Measurements from ENCODE around the gene SORCS2.

DNA sequence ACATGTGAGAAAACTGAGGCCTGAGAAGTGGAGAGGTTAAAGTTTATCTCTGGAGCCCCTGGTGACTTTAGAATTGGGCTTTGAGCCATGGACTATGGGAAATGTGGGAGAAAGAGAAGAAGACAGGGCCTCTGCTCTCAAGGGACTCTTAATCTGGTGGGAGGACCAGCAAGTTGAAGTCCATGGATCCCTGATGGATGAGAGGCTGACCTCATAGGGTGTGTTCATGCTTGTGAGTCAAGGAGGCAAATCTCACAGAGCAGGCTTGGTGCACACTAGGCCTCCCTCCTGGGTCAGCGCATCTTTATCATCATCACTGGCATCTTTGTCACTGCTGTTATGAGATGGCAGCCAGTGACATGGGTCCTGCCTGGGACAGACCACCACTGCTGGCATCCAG is 535.4 kb downstream of the SORCS2 start:
- TF ChIP-seq, protein P1, sequence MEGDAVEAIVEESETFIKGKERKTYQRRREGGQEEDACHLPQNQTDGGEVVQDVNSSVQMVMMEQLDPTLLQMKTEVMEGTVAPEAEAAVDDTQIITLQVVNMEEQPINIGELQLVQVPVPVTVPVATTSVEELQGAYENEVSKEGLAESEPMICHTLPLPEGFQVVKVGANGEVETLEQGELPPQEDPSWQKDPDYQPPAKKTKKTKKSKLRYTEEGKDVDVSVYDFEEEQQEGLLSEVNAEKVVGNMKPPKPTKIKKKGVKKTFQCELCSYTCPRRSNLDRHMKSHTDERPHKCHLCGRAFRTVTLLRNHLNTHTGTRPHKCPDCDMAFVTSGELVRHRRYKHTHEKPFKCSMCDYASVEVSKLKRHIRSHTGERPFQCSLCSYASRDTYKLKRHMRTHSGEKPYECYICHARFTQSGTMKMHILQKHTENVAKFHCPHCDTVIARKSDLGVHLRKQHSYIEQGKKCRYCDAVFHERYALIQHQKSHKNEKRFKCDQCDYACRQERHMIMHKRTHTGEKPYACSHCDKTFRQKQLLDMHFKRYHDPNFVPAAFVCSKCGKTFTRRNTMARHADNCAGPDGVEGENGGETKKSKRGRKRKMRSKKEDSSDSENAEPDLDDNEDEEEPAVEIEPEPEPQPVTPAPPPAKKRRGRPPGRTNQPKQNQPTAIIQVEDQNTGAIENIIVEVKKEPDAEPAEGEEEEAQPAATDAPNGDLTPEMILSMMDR (IDR thresholded peaks at IDR 0.05): no peak
- TF ChIP-seq POLR2A (IDR thresholded peaks at IDR 0.05) (no peak), POLR2AphosphoS5 (IDR thresholded peaks at IDR 0.05) (no peak)

Measured in breast epithelium (tissue), 3 donors.